Skeletal muscle satellite cell (primary cell): ENCODE results near the gene CNTNAP2.

Experiments used
- H3K27me3 ChIP-seq: 2 replicates; pipeline ENCODE4 v1.7.0; 2013; ENCODE audit warnings: low read length; ENCODE audit not compliant: control insufficient read depth, insufficient read depth
- H3K36me3 ChIP-seq: 2 replicates; pipeline ENCODE4 v1.7.0; 2013; ENCODE audit warnings: mild to moderate bottlenecking, control low read depth, low read length; ENCODE audit not compliant: insufficient read depth
- H3K4me1 ChIP-seq: 2 replicates; pipeline ENCODE4 v1.7.0; 2013; ENCODE audit warnings: low read length; ENCODE audit not compliant: control insufficient read depth, insufficient read depth
- H3K4me2 ChIP-seq: 2 replicates; pipeline ENCODE4 v1.7.0; 2013; ENCODE audit warnings: mild to moderate bottlenecking, low read length
- H3K4me3 ChIP-seq: 2 replicates; pipeline ENCODE4 v1.7.0; 2013; ENCODE audit warnings: low read length
- H3K9ac ChIP-seq: 2 replicates; pipeline ENCODE4 v1.7.0; 2013; ENCODE audit warnings: mild to moderate bottlenecking, low read depth, low read length, moderate library complexity
- H3K9me3 ChIP-seq: replicated peaks from 2 replicates; pipeline ENCODE4 v1.7.0; 2013; ENCODE audit warnings: mild to moderate bottlenecking, control low read depth, low read length

Gene CNTNAP2

DNA sequence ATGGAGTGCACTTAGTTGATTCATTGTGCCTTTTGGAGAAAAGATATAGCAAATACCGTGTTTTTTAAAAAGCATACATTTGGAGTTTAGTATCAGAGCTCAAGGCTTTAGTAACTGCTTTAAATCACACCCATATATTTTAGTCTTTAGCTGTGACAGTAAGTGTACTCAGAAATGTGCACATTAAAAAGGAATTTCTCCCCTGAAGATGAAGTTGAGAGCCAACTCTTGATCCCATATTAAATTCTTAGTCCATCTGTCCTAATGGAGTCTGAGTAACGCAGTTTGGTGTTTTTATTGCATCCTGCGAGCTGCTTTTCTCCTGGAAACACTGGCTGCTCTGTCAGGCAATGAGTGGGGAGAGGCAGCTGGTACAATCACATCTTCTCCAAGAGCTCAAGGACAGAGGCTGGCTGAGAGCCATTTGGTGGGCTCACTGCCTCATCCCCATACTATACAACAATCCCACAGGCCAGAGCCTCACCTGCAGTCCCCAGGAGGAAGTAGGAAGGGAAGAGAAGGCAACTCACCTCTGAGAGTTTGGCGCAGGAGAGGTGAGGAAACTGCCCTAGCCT lies 2000.3 kb downstream of the CNTNAP2 start:
- Histone ChIP-seq H3K9ac (no peak overlapping the region), H3K27me3 (no peaks in the 10 kb centered on the region), H3K9me3 (peaks cover 15% of the 10 kb centered on the region), H3K4me3 (no peak overlapping the region), H3K4me2 (no peak overlapping the region), H3K4me1 (no peaks in the 10 kb centered on the region), H3K36me3 (no peaks in the 10 kb centered on the region)

DNA sequence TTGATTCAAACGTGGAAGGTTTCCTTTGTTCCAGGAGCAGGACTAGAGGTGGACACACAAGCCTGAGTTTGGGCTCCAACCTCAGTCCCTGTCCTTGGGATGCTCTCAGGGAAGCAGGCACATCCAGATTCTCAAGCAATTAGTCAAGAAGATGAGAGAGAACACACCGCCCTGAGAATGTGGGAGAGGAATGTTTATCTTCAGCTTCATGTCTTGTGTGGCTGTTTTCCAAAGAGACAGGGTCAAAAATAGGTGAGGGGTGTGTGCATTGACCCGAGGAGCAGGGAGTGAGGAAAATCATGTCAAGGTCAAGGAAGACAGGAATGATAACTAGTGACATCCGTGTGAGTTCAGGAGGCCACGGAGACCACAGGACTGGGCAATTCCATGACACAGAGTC lies 2001.8 kb downstream of the CNTNAP2 start:
- Histone ChIP-seq H3K27me3 (no peaks in the 10 kb centered on the region), H3K4me2 (no peak overlapping the region), H3K9ac (no peak overlapping the region), H3K9me3 (peaks cover 15% of the 10 kb centered on the region), H3K36me3 (no peaks in the 10 kb centered on the region), H3K4me1 (no peaks in the 10 kb centered on the region), H3K4me3 (no peak overlapping the region)

GRCh38 chr7:148121401-148121800 lies 2004.8 kb downstream of the CNTNAP2 start:
- peaks cover 15% of the 10 kb centered on the region for H3K9me3 ChIP-seq
- no peaks in the 10 kb centered on the region for H3K27me3 ChIP-seq
- no peaks in the 10 kb centered on the region for H3K4me1 ChIP-seq
- no peak overlapping the region for H3K4me2 ChIP-seq
- no peak overlapping the region for H3K9ac ChIP-seq
- no peak overlapping the region for H3K4me3 ChIP-seq
- H3K36me3 ChIP-seq = no peaks in the 10 kb centered on the region

DNA sequence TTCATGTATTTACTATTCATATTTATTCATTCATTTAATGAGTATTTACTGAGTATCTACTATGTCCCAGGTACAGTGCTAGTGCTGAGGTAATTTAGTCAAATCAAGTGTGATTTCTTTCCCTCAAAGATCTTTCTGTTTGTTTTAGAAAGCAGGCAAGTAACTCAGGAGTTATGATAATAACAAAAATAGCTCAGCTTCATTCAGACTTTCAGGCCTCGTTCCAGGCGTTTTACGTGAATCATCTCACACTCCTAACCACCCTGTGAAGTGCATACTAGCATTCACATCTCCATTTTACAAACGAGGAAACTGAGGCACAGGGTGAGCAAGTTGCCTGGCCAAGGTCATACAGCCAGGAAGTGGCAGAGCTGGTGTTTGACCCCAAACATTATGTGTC lies 2005.2 kb downstream of the CNTNAP2 start:
- Histone ChIP-seq H3K4me3 (no peak overlapping the region), H3K36me3 (no peaks in the 10 kb centered on the region), H3K4me2 (no peak overlapping the region), H3K9me3 (peaks cover 15% of the 10 kb centered on the region), H3K4me1 (no peaks in the 10 kb centered on the region), H3K27me3 (no peaks in the 10 kb centered on the region), H3K9ac (no peak overlapping the region)

DNA sequence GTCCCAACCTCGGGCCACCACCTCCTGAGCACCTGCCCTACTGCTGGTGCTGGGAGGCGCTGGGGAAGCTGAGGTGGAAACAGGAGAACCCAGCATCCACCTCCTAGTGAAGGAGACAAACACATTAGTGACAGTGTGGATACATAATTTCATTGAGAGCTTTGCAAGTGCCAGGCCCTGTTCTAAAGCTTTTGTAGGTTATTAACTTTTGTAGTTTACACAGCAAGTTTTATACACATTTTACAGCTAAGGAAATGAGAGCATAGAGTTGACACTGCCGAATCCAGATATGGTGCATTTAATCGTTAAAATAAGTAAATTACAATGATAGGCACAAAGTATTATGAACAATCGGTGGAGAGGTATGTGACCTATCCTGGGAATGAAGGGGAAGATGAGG lies 2007.9 kb downstream of the CNTNAP2 start:
- no peaks in the 10 kb centered on the region for H3K9me3 ChIP-seq
- no peak overlapping the region for H3K4me2 ChIP-seq
- H3K4me3 ChIP-seq = no peak overlapping the region
- H3K9ac ChIP-seq = no peak overlapping the region
- no peaks in the 10 kb centered on the region for H3K4me1 ChIP-seq
- no peaks in the 10 kb centered on the region for H3K27me3 ChIP-seq
- H3K36me3 ChIP-seq = no peaks in the 10 kb centered on the region

DNA sequence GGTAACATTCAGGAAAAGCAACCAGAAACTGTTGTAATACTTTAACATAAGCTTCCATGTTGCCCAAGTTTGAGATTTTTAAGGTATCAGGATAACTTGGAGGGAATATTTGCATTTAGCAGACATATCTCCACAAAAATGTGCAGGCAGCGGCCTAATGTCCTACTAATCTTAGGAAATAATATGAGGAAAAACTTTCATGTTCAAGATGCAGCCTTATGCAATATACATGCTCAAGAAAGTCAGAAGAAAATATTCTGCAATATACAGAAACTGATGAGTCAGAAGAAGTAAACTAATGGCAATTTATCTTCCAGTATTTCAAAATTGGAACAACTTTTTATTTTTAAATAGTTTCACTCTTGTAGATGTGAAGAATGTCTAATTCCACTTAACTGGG lies 2010.8 kb downstream of the CNTNAP2 start:
- H3K4me3 ChIP-seq = no peak overlapping the region
- H3K27me3 ChIP-seq = no peaks in the 10 kb centered on the region
- no peaks in the 10 kb centered on the region for H3K4me1 ChIP-seq
- H3K4me2 ChIP-seq = no peak overlapping the region
- no peak overlapping the region for H3K9ac ChIP-seq
- no peaks in the 10 kb centered on the region for H3K36me3 ChIP-seq
- no peaks in the 10 kb centered on the region for H3K9me3 ChIP-seq

DNA sequence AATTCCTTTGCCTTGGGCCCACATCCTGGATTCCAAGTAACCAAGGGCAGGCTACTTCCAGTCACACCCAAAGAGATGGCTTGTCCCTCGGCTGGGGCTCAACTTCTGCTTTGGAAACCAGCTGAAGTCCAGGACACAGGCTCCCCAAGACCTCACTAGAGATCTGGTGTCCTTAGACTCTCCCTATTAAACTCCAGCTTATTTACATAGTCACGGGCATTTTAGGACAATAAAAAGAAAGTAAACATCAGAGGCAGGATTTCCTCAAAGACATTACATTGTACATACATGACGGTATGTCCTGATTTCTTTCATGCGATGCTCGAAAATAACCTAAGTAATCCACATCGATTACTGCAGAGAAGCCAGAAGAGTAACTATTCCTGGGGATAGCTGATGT lies 2012.4 kb downstream of the CNTNAP2 start:
- Histone ChIP-seq H3K9me3 (no peaks in the 10 kb centered on the region), H3K4me1 (no peaks in the 10 kb centered on the region), H3K4me3 (no peak overlapping the region), H3K9ac (no peak overlapping the region), H3K36me3 (no peaks in the 10 kb centered on the region), H3K4me2 (no peak overlapping the region), H3K27me3 (no peaks in the 10 kb centered on the region)

GRCh38 chr7:148135116-148135515 lies 2018.5 kb downstream of the CNTNAP2 start:
- Histone ChIP-seq H3K4me2 (no peak overlapping the region), H3K36me3 (no peaks in the 10 kb centered on the region), H3K4me1 (no peaks in the 10 kb centered on the region), H3K9ac (no peak overlapping the region), H3K9me3 (no peaks in the 10 kb centered on the region), H3K4me3 (no peak overlapping the region), H3K27me3 (no peaks in the 10 kb centered on the region)

DNA sequence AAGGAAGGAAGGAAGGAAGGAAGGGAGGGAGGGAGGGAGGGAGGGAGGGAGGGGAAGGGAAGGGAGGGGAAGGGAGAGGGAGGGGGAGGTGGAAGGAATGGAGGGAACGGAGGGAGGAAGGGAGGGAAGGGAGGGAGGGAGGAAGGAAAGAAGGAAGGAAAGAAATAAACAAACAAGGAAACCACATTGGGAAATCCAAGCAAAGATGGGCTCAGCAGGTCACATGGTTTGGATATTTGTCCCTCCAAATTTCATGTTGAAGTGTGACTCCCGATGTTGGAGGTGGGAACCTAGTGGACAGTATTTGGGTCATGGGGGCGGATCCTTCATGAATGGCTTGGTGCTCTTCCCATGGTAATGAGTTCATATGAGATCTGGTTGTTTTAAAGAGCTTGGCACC lies 2019.4 kb downstream of the CNTNAP2 start:
- Histone ChIP-seq H3K4me3 (no peak overlapping the region), H3K9ac (no peak overlapping the region), H3K27me3 (no peaks in the 10 kb centered on the region), H3K4me2 (no peak overlapping the region), H3K9me3 (no peaks in the 10 kb centered on the region), H3K4me1 (no peaks in the 10 kb centered on the region), H3K36me3 (no peaks in the 10 kb centered on the region)

DNA sequence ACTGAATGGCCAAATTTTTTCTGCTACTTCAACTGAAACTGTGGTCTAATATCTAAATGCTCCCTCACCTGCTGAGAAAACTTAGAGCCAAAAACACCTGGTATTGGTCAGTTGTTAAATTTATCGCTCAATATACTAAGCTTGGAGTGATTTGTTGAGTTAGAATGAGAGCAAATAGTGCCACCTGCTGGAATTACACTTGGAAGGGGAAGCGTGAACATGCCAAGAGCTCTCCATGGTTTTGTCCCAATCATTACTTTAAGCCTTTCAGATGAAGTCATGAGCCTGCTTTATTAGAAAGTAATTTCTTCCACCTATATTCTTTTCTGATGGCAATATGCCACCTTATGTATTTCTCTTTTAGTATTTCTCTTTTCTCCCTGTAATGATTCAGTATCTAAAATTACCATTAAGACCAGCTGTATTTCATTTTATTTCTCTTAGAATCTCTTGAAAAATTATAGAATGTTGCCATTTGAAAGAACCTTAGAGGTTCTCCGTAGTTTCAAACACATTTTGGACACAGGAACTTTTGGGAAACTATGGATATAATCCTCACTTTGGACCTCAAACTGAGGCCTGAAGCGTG lies 2026.2 kb downstream of the CNTNAP2 start:
- no peaks in the 10 kb centered on the region for H3K27me3 ChIP-seq
- H3K4me3 ChIP-seq = no peak overlapping the region
- H3K4me1 ChIP-seq = no peaks in the 10 kb centered on the region
- no peak overlapping the region for H3K9ac ChIP-seq
- no peaks in the 10 kb centered on the region for H3K36me3 ChIP-seq
- H3K9me3 ChIP-seq = no peaks in the 10 kb centered on the region
- H3K4me2 ChIP-seq = no peak overlapping the region

DNA sequence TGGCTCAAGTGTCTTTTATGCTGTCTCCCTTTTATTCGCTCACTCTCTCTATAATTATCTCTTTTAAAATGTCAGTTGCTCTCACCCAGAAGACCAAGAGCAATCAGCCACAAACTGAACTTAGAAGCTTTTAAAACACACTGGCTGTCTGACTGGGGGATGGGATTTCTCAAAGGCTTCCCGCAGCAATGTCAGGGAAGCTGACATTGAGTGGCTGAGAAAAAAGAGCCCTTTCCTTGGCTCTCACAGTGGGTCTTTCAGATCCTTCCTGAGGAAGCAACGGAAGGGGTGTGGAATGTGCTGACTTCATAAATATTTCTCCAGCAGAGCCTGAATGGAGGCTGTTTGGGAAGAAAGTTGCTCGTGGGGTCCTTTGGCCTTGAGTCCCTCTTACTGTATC lies 2028.2 kb downstream of the CNTNAP2 start:
- H3K36me3 ChIP-seq = no peaks in the 10 kb centered on the region
- no peak overlapping the region for H3K9ac ChIP-seq
- H3K4me3 ChIP-seq = no peak overlapping the region
- no peaks in the 10 kb centered on the region for H3K4me1 ChIP-seq
- no peaks in the 10 kb centered on the region for H3K9me3 ChIP-seq
- no peaks in the 10 kb centered on the region for H3K27me3 ChIP-seq
- H3K4me2 ChIP-seq = no peak overlapping the region

DNA sequence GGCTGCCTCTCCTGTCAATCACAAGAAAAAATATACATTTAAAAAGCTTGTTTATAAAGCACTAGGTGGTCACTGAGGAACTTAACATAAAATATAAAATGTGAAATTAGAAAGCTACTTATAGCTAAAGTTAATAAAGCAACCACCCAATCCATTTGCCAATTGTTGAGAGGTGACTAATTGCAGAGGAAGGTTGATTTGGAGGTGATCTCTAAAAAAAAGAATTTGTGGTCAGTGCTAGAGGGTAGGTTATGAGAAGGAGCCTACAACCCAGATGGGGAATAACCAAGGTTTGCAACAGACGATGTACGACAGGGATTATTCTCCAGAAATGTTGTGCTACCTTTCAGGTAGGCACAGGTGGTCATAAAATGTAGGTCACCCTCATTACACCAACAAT lies 2029.7 kb downstream of the CNTNAP2 start:
- Histone ChIP-seq H3K4me2 (no peak overlapping the region), H3K9me3 (no peaks in the 10 kb centered on the region), H3K9ac (no peak overlapping the region), H3K36me3 (no peaks in the 10 kb centered on the region), H3K4me3 (no peak overlapping the region), H3K27me3 (no peaks in the 10 kb centered on the region), H3K4me1 (no peaks in the 10 kb centered on the region)
